ENCODE measurements around the gene SPATC1L.

The SPATC1L gene

GRCh38 chr21:46221664-46222435 lies 37.6 kb upstream of the SPATC1L start:
- Histone ChIP-seq H3K36me3 (no peaks in the 10 kb centered on the region), H3K9me3 (no peaks in the 10 kb centered on the region)

GRCh38 chr21:46220847-46221246 lies 36.6 kb upstream of the SPATC1L start:
- TF ChIP-seq CTCF (IDR thresholded peaks at IDR 0.05): no peak
- Histone ChIP-seq H3K4me1 (ENCODE audit: control insufficient read depth in 1 of 2, insufficient read depth in 1 of 2, low read depth in 1 of 2, low read length in 1 of 2) (no peaks in the 10 kb centered on the region), H3K36me3 (no peaks in the 10 kb centered on the region), H3K4me3 (ENCODE audit: low read depth in 1 of 2, low read length in 1 of 2) (no peak overlapping the region), H3K9me3 (no peaks in the 10 kb centered on the region), H3K27me3 (no peaks in the 10 kb centered on the region), H3K27ac (no peak overlapping the region)

More at GRCh38 chr21:46221664-46222435, 37.6 kb upstream of the SPATC1L start:
- H3K4me3 ChIP-seq (ENCODE audit: low read depth in 1 of 2, low read length in 1 of 2): no peak overlapping the region
- peaks cover under 1% of the 10 kb centered on the region for H3K27me3 ChIP-seq
- no peak for TF ChIP-seq CTCF (IDR thresholded peaks at IDR 0.05)
- H3K27ac ChIP-seq: no peak overlapping the region
- H3K4me1 ChIP-seq (ENCODE audit: control insufficient read depth in 1 of 2, insufficient read depth in 1 of 2, low read depth in 1 of 2, low read length in 1 of 2): no peaks in the 10 kb centered on the region

- H3K27ac ChIP-seq: no peak overlapping the region
- H3K4me3 ChIP-seq (ENCODE audit: low read depth in 1 of 2, low read length in 1 of 2): no peak overlapping the region
These were observed 36.1 kb upstream of the SPATC1L start for GRCh38 chr21:46220275-46220810.

GRCh38 chr21:46219591-46220239 lies 35.5 kb upstream of the SPATC1L start:
- Histone ChIP-seq H3K4me3 (ENCODE audit: low read depth in 1 of 2, low read length in 1 of 2) (no peak overlapping the region), H3K4me1 (ENCODE audit: control insufficient read depth in 1 of 2, insufficient read depth in 1 of 2, low read depth in 1 of 2, low read length in 1 of 2) (no peaks in the 10 kb centered on the region), H3K36me3 (no peaks in the 10 kb centered on the region), H3K27ac (no peak overlapping the region), H3K27me3 (no peaks in the 10 kb centered on the region), H3K9me3 (no peaks in the 10 kb centered on the region)
- no peak for TF ChIP-seq CTCF (IDR thresholded peaks at IDR 0.05)

More at GRCh38 chr21:46220275-46220810, 36.1 kb upstream of the SPATC1L start:
- H3K36me3 ChIP-seq: no peaks in the 10 kb centered on the region
- no peak for TF ChIP-seq CTCF (IDR thresholded peaks at IDR 0.05)
- no peaks in the 10 kb centered on the region for H3K9me3 ChIP-seq
- no peaks in the 10 kb centered on the region for H3K4me1 ChIP-seq (ENCODE audit: control insufficient read depth in 1 of 2, insufficient read depth in 1 of 2, low read depth in 1 of 2, low read length in 1 of 2)
- no peaks in the 10 kb centered on the region for H3K27me3 ChIP-seq

GRCh38 chr21:46218906-46219590 lies 34.8 kb upstream of the SPATC1L start:
- TF ChIP-seq CTCF (IDR thresholded peaks at IDR 0.05): no peak
- H3K36me3 ChIP-seq: no peaks in the 10 kb centered on the region
- no peaks in the 10 kb centered on the region for H3K4me1 ChIP-seq (ENCODE audit: control insufficient read depth in 1 of 2, insufficient read depth in 1 of 2, low read depth in 1 of 2, low read length in 1 of 2)
- no peaks in the 10 kb centered on the region for H3K9me3 ChIP-seq
- no peak overlapping the region for H3K4me3 ChIP-seq (ENCODE audit: low read depth in 1 of 2, low read length in 1 of 2)
- no peaks in the 10 kb centered on the region for H3K27me3 ChIP-seq
- H3K27ac ChIP-seq: no peak overlapping the region

All from neutrophil (primary cell).